DMS153 treated with DMSO at 0.1 percent for 48 hours (cell line): ENCODE data around the gene VSTM4.

Source experiments
- DNase-seq: peaks from one replicate; lab custom pipeline; 2025; ENCODE audit not compliant: unreplicated experiment; lab: John Stamatoyannopoulos, UW

VSTM4 gene

GRCh38 chr10:48973065-48973464 is 142.3 kb downstream of the VSTM4 start:
- no peak for DNase-seq

- DNase-seq = no peak
These were observed 144.7 kb downstream of the VSTM4 start for GRCh38 chr10:48970654-48971053.

- DNase-seq = no peak
These were observed 145.3 kb downstream of the VSTM4 start for GRCh38 chr10:48970046-48970445.

GRCh38 chr10:48968036-48968435 is 147.3 kb downstream of the VSTM4 start:
- no peak for DNase-seq

- DNase-seq = no peak
These were observed 149.9 kb downstream of the VSTM4 start for GRCh38 chr10:48965460-48965859.
